ENCODE measurements around the gene ASIC2. TPM values are rescaled to one million over a fixed set of nuclear protein-coding genes. Genes with fewer than 3 reads are reported as not detected.
A peak's percentile ranks its signal among the peaks of the same experiment; 100 is the strongest.

Gene ASIC2
- total RNA-seq, 1 experiment from 2014 or later, result not detected

GRCh38 chr17:33127706-33128105 lies 165.4 kb downstream of the ASIC2 start:
- no peaks in the 10 kb centered on the region for H3K27me3 ChIP-seq
- no peak overlapping the region for H3K4me3 ChIP-seq
- DNase-seq, result peak; percentile 19
- no peaks in the 10 kb centered on the region for H3K9me3 ChIP-seq
- no peaks in the 10 kb centered on the region for H3K36me3 ChIP-seq

DNA sequence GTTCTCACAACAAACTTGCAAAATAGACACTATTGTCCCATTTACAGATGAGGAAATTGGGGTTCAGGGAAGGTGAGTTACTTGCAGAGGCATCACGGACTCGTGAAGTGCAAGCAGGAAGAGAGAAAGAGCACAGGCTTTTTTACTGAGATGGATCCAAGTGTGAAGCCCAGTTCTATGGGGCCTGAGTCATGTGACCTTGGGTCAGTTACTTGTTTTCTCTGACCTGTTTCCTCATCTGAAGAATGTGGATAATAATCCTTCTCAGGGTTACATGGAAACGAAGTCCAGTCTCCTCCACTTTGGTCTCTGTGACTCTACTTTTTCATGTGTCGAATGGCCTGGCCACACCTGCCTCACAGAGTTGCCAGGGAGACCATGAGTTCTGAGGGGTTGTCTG lies 167.0 kb downstream of the ASIC2 start:
- H3K36me3 ChIP-seq, result no peaks in the 10 kb centered on the region
- no peak for DNase-seq
- H3K4me3 ChIP-seq, result no peak overlapping the region
- no peaks in the 10 kb centered on the region for H3K9me3 ChIP-seq
- no peaks in the 10 kb centered on the region for H3K27me3 ChIP-seq

- Histone ChIP-seq H3K27me3 (no peaks in the 10 kb centered on the region), H3K4me3 (no peak overlapping the region), H3K36me3 (no peaks in the 10 kb centered on the region), H3K9me3 (no peaks in the 10 kb centered on the region)
- no peak for DNase-seq
These were observed 167.5 kb downstream of the ASIC2 start for GRCh38 chr17:33125552-33125950.

- no peaks in the 10 kb centered on the region for H3K9me3 ChIP-seq
These were observed 168.1 kb downstream of the ASIC2 start for GRCh38 chr17:33124871-33125551.

GRCh38 chr17:33124185-33124584 lies 168.9 kb downstream of the ASIC2 start:
- H3K9me3 ChIP-seq, result no peaks in the 10 kb centered on the region
- no peak overlapping the region for H3K4me3 ChIP-seq
- no peaks in the 10 kb centered on the region for H3K36me3 ChIP-seq
- DNase-seq, result no peak
- no peaks in the 10 kb centered on the region for H3K27me3 ChIP-seq

More at GRCh38 chr17:33124871-33125551, 168.1 kb downstream of the ASIC2 start:
- DNase-seq, result peak; percentile 54
- no peaks in the 10 kb centered on the region for H3K36me3 ChIP-seq
- no peaks in the 10 kb centered on the region for H3K27me3 ChIP-seq
- H3K4me3 ChIP-seq, result no peak overlapping the region

DNA sequence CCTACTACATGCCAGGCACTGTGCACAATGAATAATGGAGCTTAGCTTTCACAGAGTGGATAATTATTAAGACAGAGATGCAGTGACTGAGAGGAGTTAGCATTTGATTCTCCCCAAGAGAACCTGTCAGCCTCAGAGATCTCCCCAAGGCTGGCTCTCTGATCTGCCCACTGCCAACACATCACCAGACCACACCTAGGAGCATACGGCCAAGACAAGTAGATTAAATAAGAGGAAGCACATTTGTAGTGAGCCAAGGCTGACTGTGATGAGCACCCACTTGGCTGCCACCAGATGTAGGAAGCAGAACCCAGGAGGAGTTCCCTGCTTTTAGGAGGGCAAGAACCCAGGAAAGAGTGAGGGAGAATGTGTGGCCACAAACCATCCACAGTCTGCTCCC lies 171.3 kb downstream of the ASIC2 start:
- Histone ChIP-seq H3K9me3 (no peaks in the 10 kb centered on the region), H3K4me3 (no peak overlapping the region), H3K27me3 (no peaks in the 10 kb centered on the region; the same call in 1 of the 2 replicates), H3K36me3 (no peaks in the 10 kb centered on the region)
- DNase-seq, result no peak

DNA sequence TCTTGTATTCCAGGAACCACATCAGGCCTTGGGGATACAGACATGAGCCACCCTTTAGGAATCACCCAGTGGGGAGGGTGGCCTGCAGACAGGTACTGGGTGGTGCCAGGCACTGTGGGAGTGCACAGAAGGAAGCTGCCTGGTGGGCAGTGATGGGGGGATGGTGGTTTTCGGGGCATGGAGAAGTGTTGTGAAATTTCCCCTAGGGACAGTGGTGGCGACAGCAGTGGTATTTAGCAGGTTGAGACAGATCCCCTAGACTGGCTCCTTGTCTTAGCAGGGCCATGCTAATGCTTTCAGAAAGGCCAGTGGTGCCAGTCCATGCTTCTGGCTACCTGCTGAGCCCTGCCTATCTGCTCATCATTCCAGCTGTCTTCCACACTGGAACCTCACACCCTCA lies 171.8 kb downstream of the ASIC2 start:
- Histone ChIP-seq H3K4me3 (no peak overlapping the region), H3K27me3 (no peaks in the 10 kb centered on the region; the same call in 1 of the 2 replicates), H3K9me3 (no peaks in the 10 kb centered on the region), H3K36me3 (no peaks in the 10 kb centered on the region)
- no peak for DNase-seq

- DNase-seq, result no peak
- Histone ChIP-seq H3K27me3 (no peaks in the 10 kb centered on the region; the same call in 1 of the 2 replicates), H3K4me3 (no peak overlapping the region), H3K9me3 (no peaks in the 10 kb centered on the region), H3K36me3 (no peaks in the 10 kb centered on the region)
These were observed 173.0 kb downstream of the ASIC2 start for GRCh38 chr17:33120103-33120502.

- Histone ChIP-seq H3K27me3 (no peaks in the 10 kb centered on the region; the same call in 1 of the 2 replicates), H3K4me3 (no peak overlapping the region), H3K36me3 (no peaks in the 10 kb centered on the region), H3K9me3 (no peaks in the 10 kb centered on the region)
- no peak for DNase-seq
These were observed 174.6 kb downstream of the ASIC2 start for GRCh38 chr17:33118391-33119075.

DNA sequence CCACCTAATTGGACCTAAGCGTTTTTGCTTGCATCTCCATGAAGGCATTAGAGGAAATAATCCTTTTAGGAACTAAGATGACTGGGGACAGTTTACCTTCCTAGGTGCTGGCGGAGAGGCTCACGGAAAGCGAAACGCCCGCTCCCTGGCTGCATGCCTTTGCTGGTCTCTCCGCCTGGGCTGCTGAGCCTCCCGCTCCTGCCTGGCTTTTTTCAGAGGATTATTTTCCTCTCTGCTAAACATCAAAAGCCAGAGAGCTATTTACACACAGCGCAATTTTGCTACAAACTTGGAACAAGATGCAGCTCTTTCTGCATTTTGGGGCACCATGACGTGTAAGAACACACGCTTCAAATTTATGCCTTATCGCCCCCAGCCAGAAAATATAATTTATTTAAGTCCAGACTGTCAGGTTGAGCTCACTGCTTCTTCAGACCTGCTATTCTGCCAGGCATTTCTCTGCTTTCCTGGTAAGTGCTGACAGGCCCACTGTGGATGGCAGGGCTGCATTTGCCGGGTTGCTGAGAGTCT lies 177.0 kb downstream of the ASIC2 start:
- Histone ChIP-seq H3K27me3 (no peaks in the 10 kb centered on the region; the same call in 1 of the 2 replicates), H3K9me3 (no peaks in the 10 kb centered on the region), H3K4me3 (no peak overlapping the region), H3K36me3 (no peaks in the 10 kb centered on the region)
- no peak for DNase-seq

DNA sequence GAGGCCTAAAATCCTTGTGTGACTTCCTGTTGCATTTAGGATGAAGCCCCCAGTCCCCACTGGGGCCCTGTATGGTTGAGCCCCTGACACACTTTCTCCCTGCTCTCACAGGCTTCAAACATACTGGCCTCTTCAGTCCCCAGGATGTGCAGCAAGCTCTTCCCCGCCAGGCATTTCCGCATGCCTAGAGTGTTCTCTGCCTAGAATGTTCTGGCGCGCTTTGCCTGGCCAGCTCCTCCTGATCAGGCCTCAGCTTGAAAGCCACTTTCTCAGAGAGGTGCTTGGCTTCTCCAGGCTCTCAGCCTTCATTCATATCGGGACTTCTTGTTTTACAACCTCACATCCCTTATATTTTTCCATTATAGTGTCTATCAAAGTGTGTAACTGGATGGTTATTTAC lies 177.7 kb downstream of the ASIC2 start:
- no peaks in the 10 kb centered on the region; the same call in 1 of the 2 replicates for H3K27me3 ChIP-seq
- H3K36me3 ChIP-seq, result no peaks in the 10 kb centered on the region
- no peaks in the 10 kb centered on the region for H3K9me3 ChIP-seq
- DNase-seq, result no peak
- H3K4me3 ChIP-seq, result no peak overlapping the region

DNA sequence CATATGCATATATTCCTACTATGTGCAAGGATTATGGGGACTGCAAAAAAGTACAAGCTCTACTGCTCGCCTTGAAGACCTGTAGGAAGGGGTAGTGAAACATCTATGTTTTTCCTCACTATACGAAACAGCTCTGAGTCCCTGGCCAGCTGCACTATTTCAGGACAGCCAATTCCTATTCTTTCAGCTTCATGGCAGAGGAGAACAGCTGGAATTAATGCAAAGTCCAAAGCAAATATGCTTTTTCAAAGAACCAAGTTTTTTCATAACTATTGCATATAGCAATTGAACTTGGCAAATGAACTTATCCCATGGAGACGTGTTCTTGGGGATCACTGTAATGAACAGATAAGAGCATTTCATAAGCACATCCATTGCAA lies 179.1 kb downstream of the ASIC2 start:
- Histone ChIP-seq H3K36me3 (no peaks in the 10 kb centered on the region), H3K4me3 (no peak overlapping the region), H3K27me3 (no peaks in the 10 kb centered on the region; the same call in 1 of the 2 replicates), H3K9me3 (no peaks in the 10 kb centered on the region)
- DNase-seq, result no peak

DNA sequence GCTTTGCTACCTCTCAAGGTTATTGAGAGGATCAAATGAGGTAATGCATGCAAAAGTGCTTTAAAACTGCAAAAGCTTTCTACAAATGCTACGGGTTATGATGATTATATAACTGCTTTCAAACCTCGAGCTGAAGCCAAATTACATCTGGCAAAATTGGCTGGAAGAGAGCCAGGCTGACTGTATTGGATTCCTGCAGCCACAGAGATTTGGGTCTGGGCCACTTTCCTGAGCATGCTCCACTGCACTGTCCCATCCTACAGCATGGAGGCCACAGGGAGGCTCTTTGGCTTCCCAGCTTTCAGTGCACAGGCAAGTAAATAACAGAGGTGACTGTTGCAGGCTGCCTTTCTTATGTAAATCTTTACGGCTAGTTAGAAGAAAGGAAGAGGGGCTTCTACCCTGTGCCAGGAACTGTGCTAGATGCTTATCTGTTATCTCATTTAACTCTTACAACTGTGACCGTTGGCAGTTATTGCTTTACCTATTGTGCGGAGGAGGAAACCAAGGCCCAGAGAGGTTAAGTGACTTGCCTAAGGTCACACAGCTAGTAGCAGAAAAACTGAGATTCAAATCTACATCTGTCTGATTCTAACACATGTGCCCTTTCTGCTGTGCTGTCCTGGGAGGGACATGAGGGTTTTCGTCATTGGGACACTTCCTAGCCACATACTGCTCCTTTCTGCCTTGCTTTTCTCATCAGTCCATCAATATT lies 179.7 kb downstream of the ASIC2 start:
- H3K27me3 ChIP-seq, result no peaks in the 10 kb centered on the region; the same call in 1 of the 2 replicates
- peak; percentile 40 for DNase-seq
- H3K9me3 ChIP-seq, result no peaks in the 10 kb centered on the region
- H3K4me3 ChIP-seq, result no peak overlapping the region
- no peaks in the 10 kb centered on the region for H3K36me3 ChIP-seq

GRCh38 chr17:33112763-33113162 lies 180.3 kb downstream of the ASIC2 start:
- Histone ChIP-seq H3K4me3 (no peak overlapping the region), H3K36me3 (no peaks in the 10 kb centered on the region), H3K27me3 (no peaks in the 10 kb centered on the region; the same call in 1 of the 2 replicates), H3K9me3 (no peaks in the 10 kb centered on the region)
- DNase-seq, result peak; percentile 71

DNA sequence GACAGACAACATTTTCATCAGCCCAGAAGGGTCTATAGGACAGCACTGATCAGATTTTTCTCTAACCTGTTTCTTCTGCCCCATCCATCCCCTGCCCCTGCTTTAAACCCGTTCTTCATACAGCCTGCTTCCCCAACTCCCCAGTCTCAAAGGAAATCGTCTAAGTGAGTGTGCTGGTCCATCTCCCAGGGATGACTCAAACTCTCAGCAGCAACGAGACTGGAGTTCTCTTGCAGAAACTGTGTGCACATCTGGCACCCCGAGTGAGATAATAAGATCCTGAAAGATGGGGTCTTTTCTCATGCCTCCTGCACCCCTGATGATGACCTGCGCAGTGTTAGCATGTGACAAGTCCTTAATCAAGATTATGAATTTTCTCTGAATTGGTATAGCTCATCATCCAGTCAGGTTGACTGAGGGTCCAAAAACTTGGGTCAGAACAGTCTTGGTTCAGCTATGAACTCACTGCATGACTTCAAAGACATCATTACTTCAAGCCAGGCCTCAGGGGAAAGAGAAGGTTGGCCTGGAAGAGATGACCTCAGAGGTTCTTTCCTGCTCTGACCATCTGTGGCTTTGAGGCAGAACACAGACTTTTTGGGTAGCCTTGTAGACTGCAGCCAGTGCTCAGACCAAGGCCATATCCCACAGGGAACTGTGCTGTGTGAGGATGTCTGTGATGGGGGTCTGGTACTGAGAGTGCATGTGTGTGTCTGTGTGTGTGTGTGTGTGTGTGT lies 183.6 kb downstream of the ASIC2 start:
- Histone ChIP-seq H3K27me3 (no peaks in the 10 kb centered on the region; the same call in 1 of the 2 replicates), H3K4me3 (no peak overlapping the region), H3K36me3 (no peaks in the 10 kb centered on the region), H3K9me3 (no peaks in the 10 kb centered on the region)
- peak; percentile 22 for DNase-seq

DNA sequence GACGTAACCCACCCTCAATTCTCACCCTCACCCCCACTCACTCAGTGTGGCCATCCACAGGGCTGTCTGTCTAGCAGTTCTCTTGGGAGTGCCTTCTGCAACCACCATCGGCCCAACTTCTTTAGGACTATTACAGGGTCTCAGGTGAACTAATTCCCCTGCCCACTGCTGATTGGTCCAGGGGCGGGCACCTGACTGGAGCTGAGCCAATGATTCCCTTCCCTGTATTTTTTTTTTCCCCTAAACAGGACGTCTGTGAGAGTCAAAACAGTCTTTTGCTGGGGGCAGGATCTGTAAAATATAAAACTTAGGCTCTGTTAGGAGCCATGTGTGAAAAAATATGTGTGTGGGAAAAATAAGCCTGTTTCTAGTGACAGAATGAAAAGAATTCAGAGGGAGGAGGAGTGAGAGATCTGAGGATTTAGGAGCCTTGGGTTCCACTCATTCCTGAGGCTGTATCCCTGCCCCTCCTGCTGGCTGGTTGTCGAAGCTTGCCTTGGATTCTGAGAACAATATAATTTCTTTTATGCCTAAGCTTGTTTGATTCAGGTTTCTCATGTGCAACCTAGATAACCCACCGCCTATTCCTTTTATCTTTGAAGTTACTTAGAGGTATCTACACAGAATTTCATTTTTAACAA lies 186.4 kb downstream of the ASIC2 start:
- Histone ChIP-seq H3K4me3 (no peak overlapping the region), H3K27me3 (no peaks in the 10 kb centered on the region; the same call in 1 of the 2 replicates), H3K9me3 (no peaks in the 10 kb centered on the region), H3K36me3 (no peaks in the 10 kb centered on the region)
- DNase-seq, result no peak
